Measurements from ENCODE around the gene PSMD1.

The PSMD1 gene

GRCh38 chr2:231030725-231031124, 25.9 kb upstream of the PSMD1 start:
- no peak for ATAC-seq
- no peak for TF ChIP-seq TOX (CRISPR knock-in tag; IDR thresholded peaks at IDR 0.05; ENCODE audit: borderline replicate concordance)
- no peak for TF ChIP-seq TSHZ2 (CRISPR knock-in tag; IDR thresholded peaks at IDR 0.05)
- no peak for TF ChIP-seq CSDC2 (CRISPR knock-in tag; IDR thresholded peaks at IDR 0.05)
- TF ChIP-seq PATZ1 (CRISPR knock-in tag; IDR thresholded peaks at IDR 0.05; ENCODE audit: borderline replicate concordance): no peak
- no peak for TF ChIP-seq TCF4 (CRISPR knock-in tag; IDR thresholded peaks at IDR 0.05; ENCODE audit: borderline replicate concordance)
- no peak for TF ChIP-seq ZFP3 (CRISPR knock-in tag; IDR thresholded peaks at IDR 0.05)
- no peak for TF ChIP-seq ZNF70 (CRISPR knock-in tag; IDR thresholded peaks at IDR 0.05)
- TF ChIP-seq CREB5 (CRISPR knock-in tag; IDR thresholded peaks at IDR 0.05; ENCODE audit: low read depth): no peak
- no peak for TF ChIP-seq ZFP30 (CRISPR knock-in tag; IDR thresholded peaks at IDR 0.05)
- no peak for TF ChIP-seq OSR1 (CRISPR knock-in tag; IDR thresholded peaks at IDR 0.05)
- no peak for TF ChIP-seq GLIS3 (CRISPR knock-in tag; IDR thresholded peaks at IDR 0.05)
- no peak for TF ChIP-seq ISL1 (CRISPR knock-in tag; IDR thresholded peaks at IDR 0.05)
- TF ChIP-seq PPARA (CRISPR knock-in tag; IDR thresholded peaks at IDR 0.05; ENCODE audit: borderline replicate concordance): no peak
- TF ChIP-seq RARB (CRISPR knock-in tag; IDR thresholded peaks at IDR 0.05): no peak

- no peak for TF ChIP-seq ZNF70 (CRISPR knock-in tag; IDR thresholded peaks at IDR 0.05)
- no peak for TF ChIP-seq PATZ1 (CRISPR knock-in tag; IDR thresholded peaks at IDR 0.05; ENCODE audit: borderline replicate concordance)
- no peak for TF ChIP-seq CSDC2 (CRISPR knock-in tag; IDR thresholded peaks at IDR 0.05)
- no peak for TF ChIP-seq SNAI2 (CRISPR knock-in tag; IDR thresholded peaks at IDR 0.05)
- no peak for TF ChIP-seq OSR1 (CRISPR knock-in tag; IDR thresholded peaks at IDR 0.05)
- TF ChIP-seq CSRNP3 (CRISPR knock-in tag; IDR thresholded peaks at IDR 0.05): no peak
- ATAC-seq: no peak
Observed at GRCh38 chr2:231032575-231033140, 24.0 kb upstream of the PSMD1 start.

- ATAC-seq: no peak
- TF ChIP-seq ZFP3 (CRISPR knock-in tag; IDR thresholded peaks at IDR 0.05): no peak
- no peak for TF ChIP-seq CREB5 (CRISPR knock-in tag; IDR thresholded peaks at IDR 0.05; ENCODE audit: low read depth)
- TF ChIP-seq CSRNP3 (CRISPR knock-in tag; IDR thresholded peaks at IDR 0.05): no peak
- TF ChIP-seq RARB (CRISPR knock-in tag; IDR thresholded peaks at IDR 0.05): no peak
- no peak for TF ChIP-seq TCF4 (CRISPR knock-in tag; IDR thresholded peaks at IDR 0.05; ENCODE audit: borderline replicate concordance)
- no peak for TF ChIP-seq ISL1 (CRISPR knock-in tag; IDR thresholded peaks at IDR 0.05)
- TF ChIP-seq PPARA (CRISPR knock-in tag; IDR thresholded peaks at IDR 0.05; ENCODE audit: borderline replicate concordance): no peak
- TF ChIP-seq PATZ1 (CRISPR knock-in tag; IDR thresholded peaks at IDR 0.05; ENCODE audit: borderline replicate concordance): no peak
- no peak for TF ChIP-seq TOX (CRISPR knock-in tag; IDR thresholded peaks at IDR 0.05; ENCODE audit: borderline replicate concordance)
- no peak for TF ChIP-seq ZNF70 (CRISPR knock-in tag; IDR thresholded peaks at IDR 0.05)
- TF ChIP-seq ARNTL (CRISPR knock-in tag; IDR thresholded peaks at IDR 0.05; ENCODE audit: borderline replicate concordance, low read depth): no peak
- no peak for TF ChIP-seq ZNF565 (CRISPR knock-in tag; conservative IDR thresholded peaks at IDR 0.05; ENCODE audit: low read depth)
Observed at GRCh38 chr2:231033147-231034132, 23.2 kb upstream of the PSMD1 start.
